ENCODE data around the gene ACADL. TPM values are rescaled to one million over a fixed set of nuclear protein-coding genes. Genes with fewer than 3 reads are reported as not detected.
"Not testable (repeated sequence)": the region's sequence is repeated elsewhere in the genome, so short reads cannot be mapped to it uniquely, and the experiment has no call there.

ACADL gene
- total RNA-seq, 4 donors from 2014 or later: 2.5 to 6.5 (median 3.5) TPM

DNA sequence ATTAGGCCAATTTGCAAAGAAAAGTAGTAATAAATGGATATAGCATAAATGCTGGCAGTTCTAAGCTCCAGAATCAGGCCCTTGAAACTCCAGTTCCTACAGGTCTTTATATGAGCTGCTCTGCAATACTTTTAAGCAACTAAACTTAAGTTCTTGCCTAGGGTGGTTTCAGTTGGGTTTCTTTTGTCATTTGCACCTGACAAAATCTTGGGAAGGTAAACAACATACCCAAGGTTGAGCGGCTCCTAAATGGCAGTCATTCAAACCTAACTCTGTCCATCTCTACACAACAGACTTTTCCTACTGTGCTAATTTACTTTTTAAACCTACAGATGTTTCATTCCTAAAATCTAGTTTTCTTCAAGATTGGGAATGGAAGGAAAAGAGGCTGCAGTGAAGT, 44.8 kb downstream of the ACADL start:
- no peak for DNase-seq (ENCODE audit: low spot score in 2 of 2)
- intact Hi-C loops (cut with DNase I; ENCODE audit: low total_unique reads): no loop called here
- TF ChIP-seq, protein P1, sequence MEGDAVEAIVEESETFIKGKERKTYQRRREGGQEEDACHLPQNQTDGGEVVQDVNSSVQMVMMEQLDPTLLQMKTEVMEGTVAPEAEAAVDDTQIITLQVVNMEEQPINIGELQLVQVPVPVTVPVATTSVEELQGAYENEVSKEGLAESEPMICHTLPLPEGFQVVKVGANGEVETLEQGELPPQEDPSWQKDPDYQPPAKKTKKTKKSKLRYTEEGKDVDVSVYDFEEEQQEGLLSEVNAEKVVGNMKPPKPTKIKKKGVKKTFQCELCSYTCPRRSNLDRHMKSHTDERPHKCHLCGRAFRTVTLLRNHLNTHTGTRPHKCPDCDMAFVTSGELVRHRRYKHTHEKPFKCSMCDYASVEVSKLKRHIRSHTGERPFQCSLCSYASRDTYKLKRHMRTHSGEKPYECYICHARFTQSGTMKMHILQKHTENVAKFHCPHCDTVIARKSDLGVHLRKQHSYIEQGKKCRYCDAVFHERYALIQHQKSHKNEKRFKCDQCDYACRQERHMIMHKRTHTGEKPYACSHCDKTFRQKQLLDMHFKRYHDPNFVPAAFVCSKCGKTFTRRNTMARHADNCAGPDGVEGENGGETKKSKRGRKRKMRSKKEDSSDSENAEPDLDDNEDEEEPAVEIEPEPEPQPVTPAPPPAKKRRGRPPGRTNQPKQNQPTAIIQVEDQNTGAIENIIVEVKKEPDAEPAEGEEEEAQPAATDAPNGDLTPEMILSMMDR (IDR thresholded peaks at IDR 0.05): no peak
- TF ChIP-seq POLR2A (IDR thresholded peaks at IDR 0.05): no peak
- no peak overlapping the region for H3K4me3 ChIP-seq (ENCODE audit: low read depth, poor library complexity, severe bottlenecking)
- 96 to 100% methylated on average over 1 of the region's 1 CpG for WGBS, 2 donors

DNA sequence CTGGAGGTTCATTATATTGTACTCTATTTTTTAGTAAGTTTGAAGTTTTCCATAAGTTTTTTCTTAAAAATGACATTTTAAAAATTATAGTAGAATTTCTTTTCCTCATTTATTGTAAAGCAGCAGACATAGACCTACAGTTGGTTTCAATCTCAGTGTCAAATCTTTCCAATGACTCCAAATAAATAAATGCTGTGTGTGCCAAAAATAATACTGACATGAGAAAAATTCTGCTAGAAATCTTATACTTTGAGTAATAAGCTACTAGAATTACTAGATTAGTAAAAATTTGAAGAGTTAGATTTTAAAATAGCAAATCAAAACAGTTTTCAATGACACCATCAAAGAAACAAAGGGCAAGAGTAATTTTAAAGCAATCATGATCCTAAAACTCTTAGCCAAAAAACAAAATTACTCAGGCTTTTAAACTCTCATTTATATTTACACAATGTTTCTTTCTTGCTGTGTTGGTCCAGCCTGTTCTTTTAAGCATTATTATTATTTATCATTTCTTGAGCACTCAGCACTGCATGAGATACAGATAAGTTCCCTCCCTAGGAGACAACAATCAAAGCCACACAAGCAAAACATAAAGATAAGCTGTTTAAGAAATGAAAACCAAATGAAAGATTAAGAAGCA, 45.8 kb downstream of the ACADL start:
- DNase-seq (ENCODE audit: low spot score in 2 of 2): no peak
- intact Hi-C loops (cut with DNase I; ENCODE audit: low total_unique reads): no loop called here
- no peak for TF ChIP-seq POLR2A (IDR thresholded peaks at IDR 0.05)
- TF ChIP-seq, protein P1 (IDR thresholded peaks at IDR 0.05): no peak
- no peak overlapping the region for H3K4me3 ChIP-seq (ENCODE audit: low read depth, poor library complexity, severe bottlenecking)

DNA sequence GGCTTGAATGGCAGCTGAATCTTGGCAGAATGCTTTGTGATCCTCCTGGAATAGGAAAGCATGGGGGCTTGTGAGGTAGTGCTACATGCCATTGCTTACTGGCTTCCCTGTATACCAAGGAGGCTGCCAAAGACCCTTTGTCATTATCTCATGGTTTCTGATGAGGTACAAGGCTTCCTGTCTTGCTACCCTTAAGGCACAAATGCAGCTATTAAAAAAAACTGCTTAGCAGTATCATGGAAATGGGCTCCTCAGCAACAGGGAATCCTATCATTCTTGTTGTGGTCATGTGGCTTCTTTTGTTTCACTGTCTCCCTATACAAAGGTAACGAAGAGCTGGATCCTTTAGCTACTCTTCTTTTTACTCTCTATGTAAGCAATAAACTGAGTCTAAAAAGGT, 47.5 kb downstream of the ACADL start:
- 68 to 77% methylated on average over 1 of the region's 1 CpG for WGBS, 2 donors
- DNase-seq (ENCODE audit: low spot score in 2 of 2): no peak
- TF ChIP-seq, protein P1 (IDR thresholded peaks at IDR 0.05): no peak
- TF ChIP-seq POLR2A (IDR thresholded peaks at IDR 0.05): no peak
- H3K4me3 ChIP-seq (ENCODE audit: low read depth, poor library complexity, severe bottlenecking): no peak overlapping the region
- intact Hi-C loops (cut with DNase I; ENCODE audit: low total_unique reads): no loop called here

DNA sequence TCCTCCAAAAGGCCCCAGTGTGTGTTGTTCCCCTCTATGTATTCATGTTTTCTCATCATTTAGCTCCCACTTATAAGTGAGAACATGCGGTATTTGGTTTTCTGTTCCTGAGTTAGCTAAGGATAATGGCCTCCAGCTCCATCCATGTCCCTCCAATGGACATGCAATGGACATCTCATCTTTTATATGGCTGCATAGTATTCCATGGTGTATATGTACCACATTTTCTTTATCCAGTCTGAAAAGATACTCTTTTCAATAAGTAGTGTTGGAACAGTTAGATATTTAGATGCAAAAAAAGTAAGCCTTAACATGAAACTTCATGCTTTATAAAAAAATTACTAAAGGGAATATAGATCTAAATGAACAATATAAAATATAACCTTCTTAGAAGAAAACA, 48.1 kb downstream of the ACADL start:
- H3K4me3 ChIP-seq (ENCODE audit: low read depth, poor library complexity, severe bottlenecking); intact Hi-C loops (cut with DNase I; ENCODE audit: low total_unique reads); DNase-seq (ENCODE audit: low spot score in 2 of 2): not testable (repeated sequence)
- 94 to 98% methylated on average over 1 of the region's 1 CpG for WGBS, 2 donors

DNA sequence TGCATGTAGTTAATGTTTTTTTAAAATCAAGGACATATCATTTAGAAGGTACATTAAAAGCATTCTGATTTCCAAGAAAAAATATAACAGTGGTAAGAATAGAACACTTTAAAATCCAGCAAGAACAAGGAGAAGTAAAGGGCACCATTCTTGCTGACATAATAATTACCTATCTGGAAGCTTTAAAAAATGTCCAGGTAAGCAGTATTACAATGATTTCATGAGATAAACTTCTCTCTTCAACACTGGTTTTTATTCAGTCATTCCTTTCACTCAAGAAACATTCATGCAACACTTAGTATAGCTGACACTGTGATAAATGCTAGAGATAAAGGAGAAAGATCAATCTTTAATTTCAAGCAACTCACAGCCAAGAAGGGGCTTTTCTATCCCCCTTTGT, 51.2 kb downstream of the ACADL start:
- no peak overlapping the region for H3K4me3 ChIP-seq (ENCODE audit: low read depth, poor library complexity, severe bottlenecking)
- no peak for DNase-seq (ENCODE audit: low spot score in 2 of 2)
- intact Hi-C loops (cut with DNase I; ENCODE audit: low total_unique reads): no loop called here
- TF ChIP-seq, protein P1 (IDR thresholded peaks at IDR 0.05): no peak
- TF ChIP-seq POLR2A (IDR thresholded peaks at IDR 0.05): no peak

DNA sequence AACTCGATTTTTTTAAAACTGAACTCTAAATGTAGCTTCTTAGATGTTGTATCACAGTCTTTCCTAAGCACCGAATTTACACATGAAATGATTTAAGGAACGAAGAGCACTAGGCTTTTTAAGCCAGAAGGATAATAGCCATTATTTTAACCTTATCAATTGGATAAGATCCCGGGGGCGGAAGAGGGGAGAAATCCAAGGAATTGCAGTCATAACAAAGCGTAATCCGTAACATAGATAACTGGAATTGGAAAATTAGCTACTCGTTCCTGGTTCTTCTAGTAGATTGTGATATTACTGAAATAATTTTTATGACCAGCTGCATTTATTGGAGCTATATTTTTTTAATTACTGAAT, 53.0 kb downstream of the ACADL start:
- H3K4me3 ChIP-seq (ENCODE audit: low read depth, poor library complexity, severe bottlenecking): no peak overlapping the region
- intact Hi-C loops (cut with DNase I; ENCODE audit: low total_unique reads): no loop called here
- TF ChIP-seq, protein P1 (IDR thresholded peaks at IDR 0.05): no peak
- no peak for TF ChIP-seq POLR2A (IDR thresholded peaks at IDR 0.05)
- DNase-seq (ENCODE audit: low spot score in 2 of 2): no peak
- 9 to 10% methylated on average over 8 of the region's 8 CpGs for WGBS, 2 donors

Measured in lower leg skin (tissue), 4 donors.